SK-N-SH treated with all-trans-retinoic acid at 6 μM for 48 hours (cell line): ENCODE results near the gene MOGAT3.

Experiments used
- ATAC-seq: fragments of 200-7000 bp; cut with Tn5 transposase; 3 replicates; pipeline ENCODE4 v1.9.1; 2020; ENCODE audit warnings: mild to moderate bottlenecking, moderate library complexity
- ARNTL ChIP-seq: fragments of 450-650 bp; formaldehyde crosslinking; IDR thresholded peaks from 2 replicates; pipeline ENCODE4 v1.5.0; 2020; ENCODE audit warnings: low read depth, mild to moderate bottlenecking, moderate library complexity, borderline replicate concordance
- BACH2 ChIP-seq: fragments of 250-450 bp; sonication (Bioruptor Pico); IDR thresholded peaks from 2 replicates; pipeline ENCODE4 v1.9.0; 2021; ENCODE audit warnings: mild to moderate bottlenecking, borderline replicate concordance
- ESRRG ChIP-seq: fragments of 250-450 bp; sonication (Bioruptor Pico); IDR thresholded peaks from 2 replicates; pipeline ENCODE4 v1.6.1; 2021; ENCODE audit warnings: mild to moderate bottlenecking
- GLIS3 ChIP-seq: fragments of 250-450 bp; sonication (Bioruptor Pico); IDR thresholded peaks from 2 replicates; pipeline ENCODE4 v1.5.0; 2020; ENCODE audit warnings: mild to moderate bottlenecking, moderate library complexity
- ISL1 ChIP-seq: fragments of 250-450 bp; sonication (Bioruptor Pico); IDR thresholded peaks from 2 replicates; pipeline ENCODE4 v2.1.2; 2022; ENCODE audit warnings: mild to moderate bottlenecking, moderate library complexity
- OSR1 ChIP-seq: fragments of 250-450 bp; sonication (Bioruptor Pico); IDR thresholded peaks from 2 replicates; pipeline ENCODE4 v1.8.0; 2022; ENCODE audit warnings: moderate library complexity, mild to moderate bottlenecking, inconsistent platforms
- PPARA ChIP-seq: fragments of 250-450 bp; sonication (Bioruptor Pico); IDR thresholded peaks from 2 replicates; pipeline ENCODE4 v1.5.0; 2020; ENCODE audit warnings: mild to moderate bottlenecking, borderline replicate concordance
- RARB ChIP-seq: fragments of 250-450 bp; sonication (Bioruptor Pico); IDR thresholded peaks from 2 replicates; pipeline ENCODE4 v1.8.0; 2021; ENCODE audit warnings: mild to moderate bottlenecking, moderate library complexity
- SNAI2 ChIP-seq: fragments of 250-450 bp; sonication (Bioruptor Pico); IDR thresholded peaks from 2 replicates; pipeline ENCODE4 v1.5.0; 2020; ENCODE audit warnings: mild to moderate bottlenecking, moderate library complexity
- TCF4 ChIP-seq: fragments of 250-450 bp; sonication (Bioruptor Pico); IDR thresholded peaks from 2 replicates; pipeline ENCODE4 v1.8.0; 2021; ENCODE audit warnings: mild to moderate bottlenecking, moderate library complexity, borderline replicate concordance
- TOX ChIP-seq: fragments of 250-450 bp; sonication (Bioruptor Pico); IDR thresholded peaks from 2 replicates; pipeline ENCODE4 v1.8.0; 2021; ENCODE audit warnings: mild to moderate bottlenecking, moderate library complexity, borderline replicate concordance
- ZC3H10 ChIP-seq: fragments of 250-450 bp; sonication (Bioruptor Pico); IDR thresholded peaks from 2 replicates; pipeline ENCODE4 v1.5.1; 2021; ENCODE audit warnings: mild to moderate bottlenecking, moderate library complexity
- ZFP3 ChIP-seq: fragments of 250-450 bp; sonication (Bioruptor Pico); IDR thresholded peaks from 2 replicates; pipeline ENCODE4 v1.5.0; 2020; ENCODE audit warnings: mild to moderate bottlenecking, moderate library complexity
- ZFP30 ChIP-seq: fragments of 450-650 bp; formaldehyde crosslinking; IDR thresholded peaks from 2 replicates; pipeline ENCODE4 v1.5.0; 2022; ENCODE audit warnings: mild to moderate bottlenecking, moderate library complexity
- ZNF565 ChIP-seq: fragments of 450-650 bp; formaldehyde crosslinking; conservative IDR thresholded peaks from 2 replicates; pipeline ENCODE4 v1.5.0; 2020; ENCODE audit warnings: low read depth, mild to moderate bottlenecking, moderate library complexity
- ZNF70 ChIP-seq: fragments of 450-650 bp; formaldehyde crosslinking; IDR thresholded peaks from 2 replicates; pipeline ENCODE4 v1.5.0; 2020; ENCODE audit warnings: mild to moderate bottlenecking, moderate library complexity
- ZNF8 ChIP-seq: fragments of 450-650 bp; formaldehyde crosslinking; IDR thresholded peaks from 2 replicates; pipeline ENCODE4 v1.5.0; 2020; ENCODE audit warnings: mild to moderate bottlenecking, moderate library complexity
- TF ChIP-seq, protein P1 (sequence below): fragments of 250-450 bp; sonication (Bioruptor Pico); IDR thresholded peaks from 2 replicates; pipeline ENCODE4 v1.8.0; 2021; ENCODE audit warnings: low read depth, mild to moderate bottlenecking, moderate library complexity, borderline replicate concordance
- TF ChIP-seq, protein P2 (sequence below): fragments of 250-450 bp; sonication (Bioruptor Pico); IDR thresholded peaks from 2 replicates; pipeline ENCODE4 v1.5.1; 2020; ENCODE audit warnings: low read depth, mild to moderate bottlenecking, moderate library complexity
- TF ChIP-seq, protein P3 (sequence below): fragments of 250-450 bp; sonication (Bioruptor Pico); IDR thresholded peaks from 2 replicates; pipeline ENCODE4 v1.5.0; 2020; ENCODE audit warnings: mild to moderate bottlenecking, moderate library complexity
- TF ChIP-seq, protein P4 (sequence below): fragments of 250-450 bp; sonication (Bioruptor Pico); IDR thresholded peaks from 2 replicates; pipeline ENCODE4 v1.8.0; 2020; ENCODE audit warnings: mild to moderate bottlenecking, moderate library complexity, borderline replicate concordance
- TF ChIP-seq, protein P5 (sequence below): fragments of 250-450 bp; sonication (Bioruptor Pico); IDR thresholded peaks from 2 replicates; pipeline ENCODE4 v1.5.1; 2021; ENCODE audit warnings: mild to moderate bottlenecking, moderate library complexity

Gene MOGAT3

DNA sequence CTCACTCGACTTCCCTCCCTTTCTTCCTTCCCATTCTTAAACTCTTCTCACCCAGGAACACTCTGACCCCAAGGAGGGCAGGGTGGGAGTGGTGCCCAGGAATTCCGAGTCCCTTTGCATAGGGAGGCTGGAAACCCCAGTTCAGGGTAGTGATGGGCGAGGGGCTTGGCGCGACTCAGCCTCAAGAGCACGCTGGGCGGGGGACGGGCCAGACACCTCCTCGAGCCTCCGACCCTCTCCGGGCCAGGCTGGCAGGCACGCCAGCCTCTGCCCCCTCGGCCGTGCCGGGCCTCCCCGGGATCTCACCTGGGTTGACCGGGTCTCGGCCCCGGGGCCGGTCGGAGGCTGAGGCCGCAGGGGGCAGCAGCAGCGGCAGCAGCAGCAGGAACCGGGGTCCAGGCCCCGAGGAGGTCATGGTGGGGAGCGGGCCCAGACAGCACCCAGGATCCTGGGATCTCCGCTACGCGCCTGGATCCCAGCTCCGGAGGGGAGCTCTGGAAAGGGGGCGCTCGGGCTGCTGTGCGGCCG is 16.1 kb upstream of the MOGAT3 start:
- no peak for TF ChIP-seq ZC3H10 (CRISPR knock-in tag)

DNA sequence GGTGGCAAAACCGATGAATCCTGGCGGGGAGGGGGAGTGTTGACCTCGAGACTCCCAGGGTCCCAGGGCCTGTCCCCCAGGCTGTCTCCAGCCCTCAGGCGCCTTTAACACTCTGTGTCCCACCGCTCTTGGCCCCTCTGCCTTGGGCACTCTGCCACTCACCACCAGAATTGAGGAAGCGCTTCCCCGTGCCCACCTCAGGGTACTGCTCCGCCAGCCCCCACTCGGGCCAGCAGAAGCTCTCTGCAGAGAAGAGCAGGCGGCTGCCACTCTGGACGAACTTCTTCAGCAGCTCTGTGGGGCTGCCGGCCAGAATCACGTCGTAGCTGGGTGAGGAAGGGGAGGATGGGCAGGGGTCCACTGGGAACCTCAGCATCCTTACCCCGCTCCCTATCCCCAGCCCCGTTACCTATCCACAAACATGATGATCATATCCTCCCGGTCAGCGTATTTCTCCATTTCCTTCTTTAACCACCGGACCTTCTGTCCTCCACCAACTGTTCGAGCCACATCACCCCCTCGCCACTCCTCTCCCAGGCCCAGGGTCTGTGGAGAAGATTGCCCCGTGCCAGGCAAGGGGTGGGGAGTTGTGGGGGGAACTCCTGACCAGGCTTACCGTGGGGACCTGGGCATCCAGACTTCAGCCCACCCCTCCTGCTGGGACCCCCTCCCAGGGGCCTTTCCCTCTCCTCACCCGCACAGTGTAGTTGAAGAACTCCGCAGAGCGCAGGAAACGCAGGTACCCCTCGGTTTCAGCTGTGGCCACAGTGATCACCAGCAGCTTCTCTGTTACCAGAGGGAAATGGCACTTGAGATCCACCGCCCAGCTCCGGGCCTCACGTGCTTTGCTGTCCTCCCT is 15.4 kb upstream of the MOGAT3 start:
- no peak for TF ChIP-seq GLIS3 (CRISPR knock-in tag)
- TF ChIP-seq ISL1 (CRISPR knock-in tag) = no peak
- TF ChIP-seq ARNTL (CRISPR knock-in tag) = no peak
- TF ChIP-seq, protein P1, sequence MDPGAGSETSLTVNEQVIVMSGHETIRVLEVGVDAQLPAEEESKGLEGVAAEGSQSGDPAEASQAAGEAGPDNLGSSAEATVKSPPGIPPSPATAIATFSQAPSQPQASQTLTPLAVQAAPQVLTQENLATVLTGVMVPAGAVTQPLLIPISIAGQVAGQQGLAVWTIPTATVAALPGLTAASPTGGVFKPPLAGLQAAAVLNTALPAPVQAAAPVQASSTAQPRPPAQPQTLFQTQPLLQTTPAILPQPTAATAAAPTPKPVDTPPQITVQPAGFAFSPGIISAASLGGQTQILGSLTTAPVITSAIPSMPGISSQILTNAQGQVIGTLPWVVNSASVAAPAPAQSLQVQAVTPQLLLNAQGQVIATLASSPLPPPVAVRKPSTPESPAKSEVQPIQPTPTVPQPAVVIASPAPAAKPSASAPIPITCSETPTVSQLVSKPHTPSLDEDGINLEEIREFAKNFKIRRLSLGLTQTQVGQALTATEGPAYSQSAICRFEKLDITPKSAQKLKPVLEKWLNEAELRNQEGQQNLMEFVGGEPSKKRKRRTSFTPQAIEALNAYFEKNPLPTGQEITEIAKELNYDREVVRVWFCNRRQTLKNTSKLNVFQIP (CRISPR knock-in tag) = no peak
- TF ChIP-seq ZNF8 (CRISPR knock-in tag) = no peak
- TF ChIP-seq ZNF70 = no peak
- TF ChIP-seq TOX (CRISPR knock-in tag) = no peak
- no peak for TF ChIP-seq ZFP3 (CRISPR knock-in tag)
- TF ChIP-seq RARB = no peak
- no peak for TF ChIP-seq OSR1 (CRISPR knock-in tag)
- no peak for TF ChIP-seq ZFP30
- TF ChIP-seq, protein P2, sequence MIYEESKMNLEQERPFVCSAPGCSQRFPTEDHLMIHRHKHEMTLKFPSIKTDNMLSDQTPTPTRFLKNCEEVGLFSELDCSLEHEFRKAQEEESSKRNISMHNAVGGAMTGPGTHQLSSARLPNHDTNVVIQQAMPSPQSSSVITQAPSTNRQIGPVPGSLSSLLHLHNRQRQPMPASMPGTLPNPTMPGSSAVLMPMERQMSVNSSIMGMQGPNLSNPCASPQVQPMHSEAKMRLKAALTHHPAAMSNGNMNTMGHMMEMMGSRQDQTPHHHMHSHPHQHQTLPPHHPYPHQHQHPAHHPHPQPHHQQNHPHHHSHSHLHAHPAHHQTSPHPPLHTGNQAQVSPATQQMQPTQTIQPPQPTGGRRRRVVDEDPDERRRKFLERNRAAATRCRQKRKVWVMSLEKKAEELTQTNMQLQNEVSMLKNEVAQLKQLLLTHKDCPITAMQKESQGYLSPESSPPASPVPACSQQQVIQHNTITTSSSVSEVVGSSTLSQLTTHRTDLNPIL (CRISPR knock-in tag) = no peak
- no peak for TF ChIP-seq ZC3H10 (CRISPR knock-in tag)
- TF ChIP-seq, protein P3, sequence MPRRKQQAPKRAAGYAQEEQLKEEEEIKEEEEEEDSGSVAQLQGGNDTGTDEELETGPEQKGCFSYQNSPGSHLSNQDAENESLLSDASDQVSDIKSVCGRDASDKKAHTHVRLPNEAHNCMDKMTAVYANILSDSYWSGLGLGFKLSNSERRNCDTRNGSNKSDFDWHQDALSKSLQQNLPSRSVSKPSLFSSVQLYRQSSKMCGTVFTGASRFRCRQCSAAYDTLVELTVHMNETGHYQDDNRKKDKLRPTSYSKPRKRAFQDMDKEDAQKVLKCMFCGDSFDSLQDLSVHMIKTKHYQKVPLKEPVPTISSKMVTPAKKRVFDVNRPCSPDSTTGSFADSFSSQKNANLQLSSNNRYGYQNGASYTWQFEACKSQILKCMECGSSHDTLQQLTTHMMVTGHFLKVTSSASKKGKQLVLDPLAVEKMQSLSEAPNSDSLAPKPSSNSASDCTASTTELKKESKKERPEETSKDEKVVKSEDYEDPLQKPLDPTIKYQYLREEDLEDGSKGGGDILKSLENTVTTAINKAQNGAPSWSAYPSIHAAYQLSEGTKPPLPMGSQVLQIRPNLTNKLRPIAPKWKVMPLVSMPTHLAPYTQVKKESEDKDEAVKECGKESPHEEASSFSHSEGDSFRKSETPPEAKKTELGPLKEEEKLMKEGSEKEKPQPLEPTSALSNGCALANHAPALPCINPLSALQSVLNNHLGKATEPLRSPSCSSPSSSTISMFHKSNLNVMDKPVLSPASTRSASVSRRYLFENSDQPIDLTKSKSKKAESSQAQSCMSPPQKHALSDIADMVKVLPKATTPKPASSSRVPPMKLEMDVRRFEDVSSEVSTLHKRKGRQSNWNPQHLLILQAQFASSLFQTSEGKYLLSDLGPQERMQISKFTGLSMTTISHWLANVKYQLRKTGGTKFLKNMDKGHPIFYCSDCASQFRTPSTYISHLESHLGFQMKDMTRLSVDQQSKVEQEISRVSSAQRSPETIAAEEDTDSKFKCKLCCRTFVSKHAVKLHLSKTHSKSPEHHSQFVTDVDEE (CRISPR knock-in tag) = no peak
- no peak for TF ChIP-seq SNAI2 (CRISPR knock-in tag)
- TF ChIP-seq, protein P4, sequence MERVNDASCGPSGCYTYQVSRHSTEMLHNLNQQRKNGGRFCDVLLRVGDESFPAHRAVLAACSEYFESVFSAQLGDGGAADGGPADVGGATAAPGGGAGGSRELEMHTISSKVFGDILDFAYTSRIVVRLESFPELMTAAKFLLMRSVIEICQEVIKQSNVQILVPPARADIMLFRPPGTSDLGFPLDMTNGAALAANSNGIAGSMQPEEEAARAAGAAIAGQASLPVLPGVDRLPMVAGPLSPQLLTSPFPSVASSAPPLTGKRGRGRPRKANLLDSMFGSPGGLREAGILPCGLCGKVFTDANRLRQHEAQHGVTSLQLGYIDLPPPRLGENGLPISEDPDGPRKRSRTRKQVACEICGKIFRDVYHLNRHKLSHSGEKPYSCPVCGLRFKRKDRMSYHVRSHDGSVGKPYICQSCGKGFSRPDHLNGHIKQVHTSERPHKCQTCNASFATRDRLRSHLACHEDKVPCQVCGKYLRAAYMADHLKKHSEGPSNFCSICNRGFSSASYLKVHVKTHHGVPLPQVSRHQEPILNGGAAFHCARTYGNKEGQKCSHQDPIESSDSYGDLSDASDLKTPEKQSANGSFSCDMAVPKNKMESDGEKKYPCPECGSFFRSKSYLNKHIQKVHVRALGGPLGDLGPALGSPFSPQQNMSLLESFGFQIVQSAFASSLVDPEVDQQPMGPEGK (CRISPR knock-in tag) = no peak
- no peak for TF ChIP-seq ZNF565 (CRISPR knock-in tag)
- ATAC-seq = peak; percentile 31

More for the DNA sequence above, 16.1 kb upstream of the MOGAT3 start:
- ATAC-seq = no peak

DNA sequence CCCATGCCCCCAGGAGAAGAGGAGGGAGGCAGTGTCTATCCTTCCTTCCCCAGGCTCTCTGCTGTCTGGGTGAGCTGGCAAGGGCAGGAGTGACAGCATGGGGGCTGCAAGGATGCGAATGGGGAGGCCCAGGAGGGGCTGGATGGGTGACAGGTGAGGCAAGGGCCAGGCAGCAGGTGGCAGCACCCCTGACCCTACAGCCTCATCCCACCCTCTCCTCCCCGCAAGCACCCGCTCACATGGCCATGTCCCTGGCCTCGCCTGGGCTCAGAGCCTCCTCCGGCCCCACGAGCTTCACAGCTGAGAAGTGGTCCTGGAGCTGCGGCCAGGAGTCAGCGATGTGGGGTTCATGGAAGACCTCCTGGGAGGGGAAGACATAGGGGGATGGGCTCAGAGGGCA is 11.2 kb upstream of the MOGAT3 start:
- TF ChIP-seq TOX (CRISPR knock-in tag) = no peak
- TF ChIP-seq, all 23 proteins: peak for 0

DNA sequence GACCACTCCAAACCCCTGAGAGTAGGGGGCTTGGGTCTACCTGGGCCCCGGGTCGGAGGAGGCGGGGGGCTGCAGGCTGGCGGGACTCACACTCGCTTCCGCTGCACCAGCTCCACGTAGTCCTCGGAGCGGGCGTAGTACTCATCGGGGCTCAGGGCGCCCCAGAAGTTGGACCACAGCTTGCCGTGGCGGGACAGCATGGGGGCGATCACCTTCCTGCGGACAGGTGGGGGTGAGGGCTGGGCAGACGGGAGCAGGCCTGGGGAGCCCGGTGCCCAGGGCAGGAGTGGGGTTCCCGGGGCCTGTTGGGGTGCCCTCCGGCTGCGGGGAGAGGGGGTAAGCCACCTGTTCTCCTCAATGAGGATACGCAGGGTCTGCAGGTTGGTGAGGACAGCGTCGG is 10.7 kb upstream of the MOGAT3 start:
- no peak for ATAC-seq
- TF ChIP-seq PPARA (no peak), TCF4 (no peak), ESRRG (no peak), ZC3H10 (CRISPR knock-in tag) (no peak), GLIS3 (CRISPR knock-in tag) (no peak), BACH2 (CRISPR knock-in tag) (no peak), TOX (CRISPR knock-in tag) (no peak)
- TF ChIP-seq, protein P3 (CRISPR knock-in tag) = no peak
- TF ChIP-seq, protein P5, sequence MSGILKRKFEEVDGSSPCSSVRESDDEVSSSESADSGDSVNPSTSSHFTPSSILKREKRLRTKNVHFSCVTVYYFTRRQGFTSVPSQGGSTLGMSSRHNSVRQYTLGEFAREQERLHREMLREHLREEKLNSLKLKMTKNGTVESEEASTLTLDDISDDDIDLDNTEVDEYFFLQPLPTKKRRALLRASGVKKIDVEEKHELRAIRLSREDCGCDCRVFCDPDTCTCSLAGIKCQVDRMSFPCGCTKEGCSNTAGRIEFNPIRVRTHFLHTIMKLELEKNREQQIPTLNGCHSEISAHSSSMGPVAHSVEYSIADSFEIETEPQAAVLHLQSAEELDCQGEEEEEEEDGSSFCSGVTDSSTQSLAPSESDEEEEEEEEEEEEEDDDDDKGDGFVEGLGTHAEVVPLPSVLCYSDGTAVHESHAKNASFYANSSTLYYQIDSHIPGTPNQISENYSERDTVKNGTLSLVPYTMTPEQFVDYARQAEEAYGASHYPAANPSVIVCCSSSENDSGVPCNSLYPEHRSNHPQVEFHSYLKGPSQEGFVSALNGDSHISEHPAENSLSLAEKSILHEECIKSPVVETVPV (CRISPR knock-in tag) = no peak

More for the DNA sequence above, 11.2 kb upstream of the MOGAT3 start:
- no peak for ATAC-seq
